AG04449 (cell line): ENCODE results near the gene TMEM40.
"Not testable (repeated sequence)": the region's sequence is repeated elsewhere in the genome, so short reads cannot be mapped to it uniquely, and the experiment has no call there.

Source experiments
- CTCF ChIA-PET: fragments of 350-600 bp; formaldehyde crosslinking; extraction: SDS; loops from one replicate; lab custom pipeline; 2021; ENCODE audit warnings: antibody characterized with exemption; lab: Yijun Ruan, JAX
- POLR2A ChIA-PET: fragments of 400-600, 350-600 bp; formaldehyde crosslinking; extraction: SDS; loops from one replicate; lab custom pipeline; 2020; ENCODE audit warnings: antibody characterized with exemption, inconsistent platforms; lab: Yijun Ruan, JAX
- DNase-seq: peaks from one replicate; pipeline ENCODE4 v3.0.0-alpha.2; 2010; ENCODE audit warnings: low read depth, low spot score
- H3K4me3 ChIP-seq: 2 replicates; pipeline ENCODE4 v1.5.1; 2011; ENCODE audit warnings: low read depth, mild to moderate bottlenecking, control low read depth, low read length
- CTCF ChIP-seq: IDR thresholded peaks from one replicate; pipeline ENCODE4 v1.5.1; 2011; ENCODE audit warnings: mild to moderate bottlenecking, moderate library complexity, low read length, control low read depth, inconsistent platforms; ENCODE audit not compliant: insufficient read depth; ENCODE audit errors: missing control alignments

TMEM40 gene

GRCh38 chr3:12705374-12705926, 53.6 kb downstream of the TMEM40 start:
- ChIA-PET CTCF (interaction anchor here (0.9 to 6.2 kb wide), 15 partner anchors 8 to 196 kb away, joined by 3 to 77 read pairs (median 5); no protein-coding TSS in a partner anchor), POLR2A (no interaction called here)
- no peak overlapping the region for H3K4me3 ChIP-seq
- DNase-seq: no peak
- no peak for TF ChIP-seq CTCF

GRCh38 chr3:12702501-12702900, 56.6 kb downstream of the TMEM40 start:
- ChIA-PET POLR2A (no interaction called here), CTCF (no interaction called here)
- no peak for TF ChIP-seq CTCF
- no peak for DNase-seq
- no peak overlapping the region for H3K4me3 ChIP-seq

GRCh38 chr3:12701601-12702000, 57.5 kb downstream of the TMEM40 start:
- POLR2A ChIA-PET: not testable (repeated sequence)

GRCh38 chr3:12700800-12701199, 58.3 kb downstream of the TMEM40 start:
- POLR2A ChIA-PET: no interaction called here
- TF ChIP-seq CTCF: no peak
- H3K4me3 ChIP-seq: no peak overlapping the region
- CTCF ChIA-PET: interaction anchor here (0.6 to 1.6 kb wide), 5 partner anchors 8 to 51 kb away, joined by 3 to 4 read pairs (median 4); no protein-coding TSS in a partner anchor
- DNase-seq: no peak

More at GRCh38 chr3:12701601-12702000, 57.5 kb downstream of the TMEM40 start:
- DNase-seq, H3K4me3 ChIP-seq: not testable (repeated sequence)
- CTCF ChIA-PET: interaction anchor here (1.0 to 1.6 kb wide), 4 partner anchors 15 to 50 kb away, joined by 3 to 4 read pairs (median 4); no protein-coding TSS in a partner anchor

- DNase-seq: no peak
- POLR2A ChIA-PET: interaction anchor here (0.7 kb wide), 1 partner anchor 145 kb away, joined by 3 read pairs; no protein-coding TSS in a partner anchor
- H3K4me3 ChIP-seq: no peak overlapping the region
- TF ChIP-seq CTCF: no peak
- CTCF ChIA-PET: interaction anchor here (0.7 to 5.9 kb wide), 4 partner anchors 11 to 146 kb away, joined by 3 to 68 read pairs (median 5); no protein-coding TSS in a partner anchor
Measured at GRCh38 chr3:12695916-12696315, 63.1 kb downstream of the TMEM40 start.

- ChIA-PET POLR2A (interaction anchor here (0.6 kb wide), 1 partner anchor 16 kb away, joined by 3 read pairs; no protein-coding TSS in a partner anchor), CTCF (interaction anchor here (0.8 to 5.9 kb wide), 3 partner anchors 10 to 25 kb away, joined by 3 to 68 read pairs (median 6); no protein-coding TSS in a partner anchor)
- DNase-seq: no peak
- no peak for TF ChIP-seq CTCF
- H3K4me3 ChIP-seq: no peak overlapping the region
Measured at GRCh38 chr3:12695112-12695511, 63.9 kb downstream of the TMEM40 start.
